AG04450 (cell line): ENCODE data around the gene OR10J1. TPM values are rescaled to one million over a fixed set of nuclear protein-coding genes. Genes with fewer than 3 reads are reported as not detected.

Experiments
- CTCF ChIA-PET: fragments of 300-600, 350-600 bp; formaldehyde crosslinking; extraction: SDS; loops from one replicate; lab custom pipeline; 2022; ENCODE audit warnings: antibody characterized with exemption, inconsistent platforms; lab: Charles Lee
- POLR2A ChIA-PET: fragments of 350-600 bp; formaldehyde crosslinking; extraction: SDS; loops from one replicate; lab custom pipeline; 2021; ENCODE audit warnings: antibody characterized with exemption, inconsistent platforms; lab: Yijun Ruan, JAX
- DNase-seq: peaks from one replicate; pipeline ENCODE4 v3.0.0-alpha.2; 2011; ENCODE audit warnings: low read depth, low spot score
- H3K27ac ChIP-seq: one replicate; pipeline ENCODE4 v1.5.1; 2012; ENCODE audit warnings: low read depth, low read length, control low read depth
- H3K27me3 ChIP-seq: one replicate; pipeline ENCODE4 v1.6.0; 2012; ENCODE audit warnings: low read length; ENCODE audit not compliant: control insufficient read depth, insufficient read depth
- H3K4me3 ChIP-seq: 2 replicates; pipeline ENCODE4 v1.5.1; 2011; ENCODE audit warnings: mild to moderate bottlenecking, low read depth, low read length, control low read depth
- H3K9me3 ChIP-seq: 2 replicates; pipeline ENCODE4 v1.5.1; 2012; ENCODE audit warnings: low read length; ENCODE audit not compliant: control insufficient read depth, insufficient read depth
- CTCF ChIP-seq: IDR thresholded peaks from 2 replicates; pipeline ENCODE4 v1.5.1; 2011; ENCODE audit warnings: low read depth, low read length, control low read depth, inconsistent platforms
- polyA plus RNA-seq: library from polyadenylated mRNA; depleted of rRNA; stranded (reverse); fragments of >200 nt; gene quantifications from 2 replicates; pipeline ENCODE4 v1.2.3, GENCODE V29; 2011

The OR10J1 gene
- polyA plus RNA-seq, 1 experiment = not detected

- Histone ChIP-seq H3K27ac (no peak overlapping the region), H3K9me3 (peaks cover 3% of the 10 kb centered on the region; the same call in 1 of the 2 replicates), H3K4me3 (no peak overlapping the region), H3K27me3 (no peaks in the 10 kb centered on the region)
- ChIA-PET POLR2A (no interaction called here), CTCF (no interaction called here)
- no peak for DNase-seq
- TF ChIP-seq CTCF = no peak
Observed at GRCh38 chr1:159429074-159429861, 10.3 kb upstream of the OR10J1 start.

- H3K9me3 ChIP-seq = peaks cover 3% of the 10 kb centered on the region; the same call in 1 of the 2 replicates
- POLR2A ChIA-PET = no interaction called here
- no peaks in the 10 kb centered on the region for H3K27me3 ChIP-seq
- H3K27ac ChIP-seq = no peak overlapping the region
- CTCF ChIA-PET = no interaction called here
- no peak overlapping the region for H3K4me3 ChIP-seq
- no peak for TF ChIP-seq CTCF
- no peak for DNase-seq
Observed at GRCh38 chr1:159430985-159431384, 8.5 kb upstream of the OR10J1 start.

- H3K9me3 ChIP-seq = peaks cover 3% of the 10 kb centered on the region; the same call in 1 of the 2 replicates
- ChIA-PET POLR2A (no interaction called here), CTCF (no interaction called here)
- H3K27me3 ChIP-seq = no peaks in the 10 kb centered on the region
- no peak for DNase-seq
- H3K4me3 ChIP-seq = no peak within 1 kb of the TSS
- no peak within 1 kb of the TSS for H3K27ac ChIP-seq
- TF ChIP-seq CTCF = no peak
Observed at GRCh38 chr1:159431904-159432303, 7.6 kb upstream of the OR10J1 start, which contains the start of gene OR10J4. Gene OR10J4, plus strand, starts transcription at chr1:159432204.

- H3K4me3 ChIP-seq = no peak overlapping the region
- TF ChIP-seq CTCF = no peak
- POLR2A ChIA-PET = no interaction called here
- CTCF ChIA-PET = interaction anchor here (1.5 kb wide), 1 partner anchor 363 kb away, joined by 3 read pairs; no protein-coding TSS in a partner anchor
- DNase-seq = no peak
- peaks cover 9% of the 10 kb centered on the region; the same call in 1 of the 2 replicates for H3K9me3 ChIP-seq
- no peaks in the 10 kb centered on the region for H3K27me3 ChIP-seq
- H3K27ac ChIP-seq = no peak overlapping the region
Observed at GRCh38 chr1:159436469-159436868, 3.1 kb upstream of the OR10J1 start.

- TF ChIP-seq CTCF = no peak
- no peak overlapping the region for H3K27ac ChIP-seq
- H3K9me3 ChIP-seq = peaks cover 6% of the 10 kb centered on the region; the same call in 1 of the 2 replicates
- CTCF ChIA-PET = interaction anchor here (0.6 kb wide), 1 partner anchor 640 kb away, joined by 3 read pairs; no protein-coding TSS in a partner anchor
- H3K27me3 ChIP-seq = no peaks in the 10 kb centered on the region
- H3K4me3 ChIP-seq = no peak overlapping the region
- POLR2A ChIA-PET = no interaction called here
- DNase-seq = no peak
Observed at GRCh38 chr1:159441360-159441759, 1.8 kb downstream of the OR10J1 start.
